T-helper 2 cell treated with Interferon-gamma antibody and Interleukin-4, amounts not matched to agents 100 ng/mL and 5 ng/mL, for 36 hours (primary cell): Measurements from ENCODE around the gene TMEM17. TPM values are rescaled to one million over a fixed set of nuclear protein-coding genes. Genes with fewer than 3 reads are reported as not detected.

ENCODE experiments used
- intact Hi-C: fragments of 100-400 bp; cut with micrococcal nuclease; formaldehyde crosslinking; loops from one replicate; pipeline ENCODE4 v1.15.1; 2023
- total RNA-seq: library from RNA; stranded (reverse); gene quantifications from 2 replicates; pipeline ENCODE4 v1.2.3, GENCODE V29; 2022

The TMEM17 gene
- total RNA-seq, 1 donor from 2014 or later: 0.14 TPM

- intact Hi-C loops: no loop called here
These were observed 5.6 kb upstream of the TMEM17 start for GRCh38 chr2:62511636-62512035.

- intact Hi-C loops: no loop called here
These were observed 391 bp upstream of the TMEM17 start for GRCh38 chr2:62506421-62506750.

GRCh38 chr2:62505109-62505749 lies 766 bp downstream of the TMEM17 start:
- intact Hi-C loops: no loop called here

GRCh38 chr2:62504657-62505056 lies 1.3 kb downstream of the TMEM17 start:
- intact Hi-C loops: no loop called here

- intact Hi-C loops: no loop called here
These were observed 4.0 kb downstream of the TMEM17 start for GRCh38 chr2:62501794-62502500.

GRCh38 chr2:62501069-62501468 lies 4.9 kb downstream of the TMEM17 start:
- intact Hi-C loops: no loop called here

GRCh38 chr2:62499430-62500060 lies 6.5 kb downstream of the TMEM17 start:
- intact Hi-C loops: no loop called here

- intact Hi-C loops: no loop called here
These were observed 7.3 kb downstream of the TMEM17 start for GRCh38 chr2:62498739-62499138.

GRCh38 chr2:62495761-62496160 lies 10.2 kb downstream of the TMEM17 start:
- intact Hi-C loops: no loop called here

GRCh38 chr2:62492048-62492447 lies 13.9 kb downstream of the TMEM17 start:
- intact Hi-C loops: no loop called here

- intact Hi-C loops: no loop called here
These were observed 16.3 kb downstream of the TMEM17 start for GRCh38 chr2:62489702-62490101.

GRCh38 chr2:62489162-62489561 lies 16.8 kb downstream of the TMEM17 start:
- intact Hi-C loops: no loop called here

- intact Hi-C loops: no loop called here
These were observed 19.6 kb downstream of the TMEM17 start for GRCh38 chr2:62486439-62486765.

- intact Hi-C loops: no loop called here
These were observed 20.1 kb downstream of the TMEM17 start for GRCh38 chr2:62485761-62486438.

GRCh38 chr2:62482558-62483352 lies 23.2 kb downstream of the TMEM17 start:
- intact Hi-C loops: no loop called here

GRCh38 chr2:62479917-62480316 lies 26.1 kb downstream of the TMEM17 start:
- intact Hi-C loops: no loop called here

GRCh38 chr2:62478093-62478580 lies 27.9 kb downstream of the TMEM17 start:
- intact Hi-C loops: no loop called here

- intact Hi-C loops: no loop called here
These were observed 28.4 kb downstream of the TMEM17 start for GRCh38 chr2:62477573-62477972.

GRCh38 chr2:62475172-62476011 lies 30.6 kb downstream of the TMEM17 start:
- intact Hi-C loops: no loop called here

GRCh38 chr2:62474176-62474575 lies 31.8 kb downstream of the TMEM17 start:
- intact Hi-C loops: no loop called here
